HG03520 (cell line): ENCODE results near the gene TUBB8B.
"Not testable (repeated sequence)": the region's sequence is repeated elsewhere in the genome, so short reads cannot be mapped to it uniquely, and the experiment has no call there.

ENCODE experiments used
- ATAC-seq: cut with Tn5 transposase; IDR thresholded peaks from one replicate; pipeline ENCODE4 v1.9.1; 2021; ENCODE audit warnings: mild to moderate bottlenecking, moderate library complexity; ENCODE audit not compliant: unreplicated experiment

TUBB8B gene

DNA sequence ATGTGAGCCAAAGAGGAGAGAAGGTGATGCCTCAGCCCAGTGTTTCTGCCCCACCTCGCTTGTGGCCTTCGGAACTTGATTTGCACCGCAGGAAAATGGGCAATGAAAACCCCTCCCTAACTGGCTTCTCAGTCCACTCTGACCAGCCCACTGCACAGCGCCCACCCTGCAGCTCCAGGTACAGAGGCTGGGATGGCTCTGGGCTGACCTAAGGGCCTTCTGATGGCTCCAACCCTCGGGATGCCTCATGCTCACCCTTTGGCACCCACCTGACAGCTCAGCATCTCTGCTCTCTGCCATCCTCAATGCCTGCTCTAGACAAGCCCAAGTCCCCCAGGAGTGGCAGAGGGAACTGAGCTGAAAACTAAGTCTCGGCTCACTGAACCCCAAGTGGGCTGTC is 36.2 kb downstream of the TUBB8B start:
- not testable (repeated sequence) for ATAC-seq

DNA sequence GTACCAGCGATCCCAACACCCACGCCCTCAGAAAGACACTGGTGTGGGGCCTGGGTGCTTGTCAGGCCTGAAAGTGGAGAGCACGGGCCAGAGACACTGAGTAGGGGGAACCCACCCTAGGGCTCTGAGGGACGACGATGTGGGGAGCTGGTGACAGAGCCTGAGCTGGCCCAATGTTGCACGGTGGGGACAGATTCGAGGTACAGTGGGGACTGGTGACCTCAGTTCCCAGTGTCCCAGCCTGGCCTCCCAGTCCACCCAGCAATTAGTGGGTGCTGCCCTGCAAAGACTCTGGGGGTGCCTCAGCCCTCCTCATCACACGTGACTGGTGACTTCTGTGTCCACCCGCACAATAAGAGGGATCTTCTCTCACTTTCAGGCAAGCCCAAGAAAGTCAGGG is 36.6 kb downstream of the TUBB8B start:
- ATAC-seq: not testable (repeated sequence)

DNA sequence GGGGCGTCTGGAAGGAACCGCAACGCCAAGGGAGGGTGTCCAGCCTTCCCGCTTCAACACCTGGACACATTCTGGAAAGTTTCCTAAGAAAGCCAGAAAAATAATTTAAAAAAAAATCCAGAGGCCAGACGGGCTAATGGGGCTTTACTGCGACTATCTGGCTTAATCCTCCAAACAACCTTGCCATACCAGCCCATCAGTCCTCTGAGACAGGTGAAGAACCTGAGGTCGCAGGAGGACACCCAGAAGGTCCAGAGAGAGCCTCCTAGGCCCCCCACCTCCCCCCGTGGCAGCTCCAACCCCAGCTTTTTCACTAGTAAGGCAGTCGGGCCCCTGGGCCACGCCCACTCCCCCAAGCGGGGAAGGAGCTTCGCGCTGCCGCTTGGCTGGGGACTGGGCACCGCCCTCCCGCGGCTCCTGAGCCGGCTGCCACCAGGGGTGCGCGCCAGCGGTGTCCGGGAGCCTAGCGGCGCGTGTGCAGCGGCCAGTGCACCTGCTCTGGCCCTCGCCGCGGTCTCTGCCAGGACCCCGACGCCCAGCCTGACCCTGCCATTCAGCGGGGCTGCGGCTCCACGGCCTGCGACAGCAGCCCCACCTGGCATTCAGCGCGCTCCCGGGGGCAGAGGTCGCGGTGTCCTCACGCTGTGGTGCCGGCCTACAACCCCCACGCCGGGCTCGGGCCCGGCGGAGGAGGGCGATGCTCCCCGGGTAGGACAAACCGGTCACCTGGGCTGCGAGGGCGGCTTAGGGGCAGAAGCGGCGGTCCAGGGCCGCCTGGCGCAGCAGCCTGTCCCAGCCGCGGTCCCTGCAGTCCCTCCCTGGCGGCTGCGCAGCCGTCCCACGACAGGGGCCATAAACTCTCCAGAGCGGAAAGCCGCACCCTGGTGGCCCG is 37.8 kb downstream of the TUBB8B start:
- ATAC-seq: not testable (repeated sequence)

DNA sequence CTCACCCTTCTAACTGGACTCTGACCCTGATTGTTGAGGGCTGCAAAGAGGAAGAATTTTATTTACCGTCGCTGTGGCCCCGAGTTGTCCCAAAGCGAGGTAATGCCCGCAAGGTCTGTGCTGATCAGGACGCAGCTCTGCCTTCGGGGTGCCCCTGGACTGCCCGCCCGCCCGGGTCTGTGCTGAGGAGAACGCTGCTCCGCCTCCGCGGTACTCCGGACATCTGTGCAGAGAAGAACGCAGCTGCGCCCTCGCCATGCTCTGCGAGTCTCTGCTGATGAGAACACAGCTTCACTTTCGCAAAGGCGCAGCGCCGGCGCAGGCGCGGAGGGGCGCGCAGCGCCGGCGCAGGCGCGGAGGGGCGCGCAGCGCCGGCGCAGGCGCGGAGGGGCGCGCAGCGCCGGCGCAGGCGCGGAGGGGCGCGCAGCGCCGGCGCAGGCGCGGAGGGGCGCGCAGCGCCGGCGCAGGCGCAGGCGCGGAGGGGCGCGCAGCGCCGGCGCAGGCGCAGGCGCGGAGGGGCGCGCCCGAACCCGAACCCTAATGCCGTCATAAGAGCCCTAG is 38.7 kb downstream of the TUBB8B start:
- not testable (repeated sequence) for ATAC-seq

DNA sequence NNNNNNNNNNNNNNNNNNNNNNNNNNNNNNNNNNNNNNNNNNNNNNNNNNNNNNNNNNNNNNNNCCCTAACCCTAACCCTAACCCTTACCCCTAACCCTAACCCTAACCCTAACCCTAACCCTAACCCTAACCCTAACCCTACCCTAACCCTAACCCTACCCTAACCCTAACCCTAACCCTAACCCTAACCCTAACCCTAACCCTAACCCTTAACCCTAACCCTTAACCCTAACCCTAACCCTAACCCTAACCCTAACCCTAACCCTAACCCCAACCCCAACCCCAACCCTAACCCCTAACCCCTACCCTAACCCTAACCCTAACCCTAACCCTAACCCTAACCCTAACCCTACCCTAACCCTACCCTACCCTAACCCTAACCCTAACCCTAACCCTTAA is 39.5 kb downstream of the TUBB8B start:
- not testable (repeated sequence) for ATAC-seq
